Retinal pigment epithelial cell (primary cell): ENCODE data around the gene ADARB2.
"Not testable (repeated sequence)": the region's sequence is repeated elsewhere in the genome, so short reads cannot be mapped to it uniquely, and the experiment has no call there.

ENCODE experiments used
- DNase-seq: peaks from one replicate; pipeline ENCODE4 v3.0.0-alpha.2; 2010; ENCODE audit warnings: low read depth
- H3K4me3 ChIP-seq: 2 replicates; pipeline ENCODE4 v1.5.1; 2011; ENCODE audit warnings: mild to moderate bottlenecking, low read length, control low read depth, moderate library complexity
- TF ChIP-seq, protein P1 (sequence below): conservative IDR thresholded peaks from 2 replicates; pipeline ENCODE4 v1.5.1; 2011; ENCODE audit warnings: low read depth, low read length, control low read depth, inconsistent platforms

Gene ADARB2

DNA sequence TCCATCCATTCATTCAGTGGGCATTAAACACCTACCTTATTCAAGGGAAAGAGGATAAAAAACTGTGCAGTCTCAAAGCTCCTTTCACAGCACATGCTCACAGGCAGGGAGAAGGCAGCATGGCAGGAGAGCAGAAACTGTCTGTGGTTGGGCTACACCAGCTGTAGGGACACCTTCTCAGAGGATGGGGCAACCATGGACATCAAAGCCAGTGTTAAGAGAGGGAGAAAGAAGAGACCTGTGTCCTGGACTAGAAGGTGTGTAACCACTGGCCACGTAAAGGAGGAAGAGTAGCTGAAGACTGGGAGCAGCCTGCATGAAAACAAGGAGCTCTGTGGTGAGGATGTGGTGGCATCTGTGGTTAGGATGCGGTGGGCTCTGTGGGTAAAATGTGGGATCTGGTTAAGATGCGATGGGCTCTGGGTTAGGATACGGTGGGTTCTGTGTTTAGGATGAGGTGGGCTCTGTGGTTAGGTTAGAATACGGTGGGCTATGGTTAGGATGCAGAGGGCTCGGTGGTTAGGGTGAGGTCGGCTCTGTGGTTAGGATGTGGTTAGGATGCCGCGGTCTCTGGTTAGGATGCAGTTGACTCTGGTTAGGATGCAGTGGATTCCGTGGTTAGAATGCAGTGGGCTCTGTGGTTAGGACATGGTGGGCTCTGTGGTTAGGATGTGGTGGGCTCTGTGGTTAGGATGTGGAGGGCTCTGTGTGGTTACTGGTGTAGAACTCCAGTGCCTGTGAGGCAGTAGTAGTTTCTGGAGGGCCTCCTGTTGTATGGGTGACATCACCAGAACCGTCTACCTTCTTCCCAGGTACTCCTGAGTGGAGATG lies 483.6 kb downstream of the ADARB2 start:
- no peak for DNase-seq
- TF ChIP-seq, protein P1, sequence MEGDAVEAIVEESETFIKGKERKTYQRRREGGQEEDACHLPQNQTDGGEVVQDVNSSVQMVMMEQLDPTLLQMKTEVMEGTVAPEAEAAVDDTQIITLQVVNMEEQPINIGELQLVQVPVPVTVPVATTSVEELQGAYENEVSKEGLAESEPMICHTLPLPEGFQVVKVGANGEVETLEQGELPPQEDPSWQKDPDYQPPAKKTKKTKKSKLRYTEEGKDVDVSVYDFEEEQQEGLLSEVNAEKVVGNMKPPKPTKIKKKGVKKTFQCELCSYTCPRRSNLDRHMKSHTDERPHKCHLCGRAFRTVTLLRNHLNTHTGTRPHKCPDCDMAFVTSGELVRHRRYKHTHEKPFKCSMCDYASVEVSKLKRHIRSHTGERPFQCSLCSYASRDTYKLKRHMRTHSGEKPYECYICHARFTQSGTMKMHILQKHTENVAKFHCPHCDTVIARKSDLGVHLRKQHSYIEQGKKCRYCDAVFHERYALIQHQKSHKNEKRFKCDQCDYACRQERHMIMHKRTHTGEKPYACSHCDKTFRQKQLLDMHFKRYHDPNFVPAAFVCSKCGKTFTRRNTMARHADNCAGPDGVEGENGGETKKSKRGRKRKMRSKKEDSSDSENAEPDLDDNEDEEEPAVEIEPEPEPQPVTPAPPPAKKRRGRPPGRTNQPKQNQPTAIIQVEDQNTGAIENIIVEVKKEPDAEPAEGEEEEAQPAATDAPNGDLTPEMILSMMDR, result no peak
- no peak overlapping the region for H3K4me3 ChIP-seq

DNA sequence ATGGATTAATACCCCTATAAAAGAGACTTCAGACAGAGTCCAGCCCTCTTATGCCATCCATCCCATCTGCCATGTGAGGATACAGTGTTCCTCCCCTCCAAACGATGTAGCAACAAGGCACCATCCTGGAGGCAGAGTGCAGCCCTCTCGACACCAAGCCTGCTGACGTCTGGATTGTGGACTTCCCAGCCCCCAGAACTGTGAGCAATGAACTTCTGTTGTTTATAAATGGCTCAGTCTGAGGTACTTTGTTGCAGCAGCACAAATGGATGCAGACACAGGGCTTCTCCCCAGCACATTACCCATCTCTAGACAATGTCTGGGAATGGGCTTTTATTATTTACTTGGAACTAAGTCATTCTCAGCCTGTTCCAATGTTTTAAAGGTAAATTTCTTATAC lies 485.6 kb downstream of the ADARB2 start:
- TF ChIP-seq, protein P1, result no peak
- no peak for DNase-seq

DNA sequence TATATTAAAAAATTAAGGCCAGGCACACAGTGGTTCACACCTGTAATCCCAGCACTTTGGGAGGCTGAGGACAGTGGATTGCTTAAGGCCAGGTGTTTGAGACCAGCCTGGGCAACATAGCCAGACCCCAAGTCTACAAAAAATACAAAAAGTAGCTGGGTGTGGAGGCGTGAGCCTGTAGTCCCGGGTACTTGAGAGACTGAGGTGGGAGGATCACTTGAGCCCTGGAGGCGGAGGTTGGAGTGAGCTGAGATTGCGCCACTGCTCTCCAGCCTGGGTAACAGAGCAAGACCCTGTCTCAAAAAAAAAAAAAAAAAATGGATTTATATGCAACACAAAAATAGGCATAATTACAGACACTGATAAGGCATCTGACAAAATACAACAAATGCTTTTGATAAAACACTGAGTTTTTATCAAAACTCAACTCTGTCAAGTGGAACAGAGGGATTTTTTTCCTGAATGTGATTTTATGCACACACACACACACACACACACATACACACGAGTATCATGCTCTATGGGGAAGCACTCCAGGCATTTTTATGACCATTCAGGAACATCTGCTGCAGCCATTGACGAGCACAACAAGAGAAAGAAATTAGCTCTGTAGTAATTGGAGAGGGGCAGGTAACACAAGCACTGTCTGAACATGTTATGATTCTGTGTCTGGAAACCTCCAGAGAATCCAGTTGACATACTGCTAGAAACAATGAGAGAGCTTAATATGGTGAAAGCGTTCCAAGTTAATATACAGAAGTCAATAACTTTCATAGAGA lies 488.0 kb downstream of the ADARB2 start:
- no peak overlapping the region for H3K4me3 ChIP-seq
- TF ChIP-seq, protein P1, result no peak
- no peak for DNase-seq

More for the DNA sequence above, 485.6 kb downstream of the ADARB2 start:
- no peak overlapping the region for H3K4me3 ChIP-seq

DNA sequence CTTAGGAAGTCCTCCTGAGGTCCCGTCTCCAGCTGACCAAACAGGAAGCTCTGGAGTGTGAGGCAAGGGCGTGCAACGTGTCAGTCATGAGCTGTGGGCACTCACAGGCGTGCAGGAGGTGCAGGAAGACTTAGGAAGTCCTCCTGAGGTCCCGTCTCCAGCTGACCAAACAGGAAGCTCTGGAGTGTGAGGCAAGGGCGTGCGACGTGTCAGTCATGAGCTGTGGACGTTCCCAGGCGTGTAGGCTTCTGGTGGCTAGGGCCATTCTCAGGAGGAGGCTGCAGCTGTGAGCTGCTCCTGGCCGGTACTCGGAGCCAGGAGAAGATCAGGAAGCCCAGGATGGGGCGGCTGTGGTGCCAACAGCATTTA lies 489.1 kb downstream of the ADARB2 start:
- DNase-seq, H3K4me3 ChIP-seq: not testable (repeated sequence)

DNA sequence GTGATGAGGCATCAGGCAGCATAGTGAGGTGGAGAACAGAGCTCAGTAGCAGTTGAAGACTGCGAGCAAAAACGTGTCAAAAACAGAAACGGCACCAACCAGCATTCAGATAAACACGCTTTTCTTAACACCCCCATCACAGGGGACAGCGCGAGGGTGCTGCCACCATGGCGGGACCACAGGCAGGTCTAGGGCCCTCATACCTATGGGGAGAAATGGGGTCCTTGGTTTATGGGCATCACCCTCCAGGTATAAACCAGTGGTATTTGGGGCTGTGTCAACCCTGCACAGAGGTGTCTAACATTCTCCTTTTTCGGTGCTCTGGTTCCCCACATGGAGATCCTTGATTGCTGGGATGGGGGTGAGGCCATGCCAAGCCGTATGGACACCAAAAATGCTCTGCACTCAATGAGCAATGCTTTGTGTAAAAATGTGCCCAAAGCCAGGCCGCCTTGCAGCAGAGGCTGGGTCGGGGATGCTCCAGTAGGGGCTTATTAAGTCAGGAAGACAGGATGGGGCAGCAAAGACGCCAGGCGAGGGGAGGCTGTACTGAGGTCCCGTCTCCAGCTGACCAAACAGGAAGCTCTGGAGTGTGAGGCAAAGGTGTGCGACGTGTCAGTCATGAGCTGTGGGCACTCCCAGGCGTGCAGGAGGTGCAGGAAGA lies 489.6 kb downstream of the ADARB2 start:
- TF ChIP-seq, protein P1, result no peak
- H3K4me3 ChIP-seq, result no peak overlapping the region

DNA sequence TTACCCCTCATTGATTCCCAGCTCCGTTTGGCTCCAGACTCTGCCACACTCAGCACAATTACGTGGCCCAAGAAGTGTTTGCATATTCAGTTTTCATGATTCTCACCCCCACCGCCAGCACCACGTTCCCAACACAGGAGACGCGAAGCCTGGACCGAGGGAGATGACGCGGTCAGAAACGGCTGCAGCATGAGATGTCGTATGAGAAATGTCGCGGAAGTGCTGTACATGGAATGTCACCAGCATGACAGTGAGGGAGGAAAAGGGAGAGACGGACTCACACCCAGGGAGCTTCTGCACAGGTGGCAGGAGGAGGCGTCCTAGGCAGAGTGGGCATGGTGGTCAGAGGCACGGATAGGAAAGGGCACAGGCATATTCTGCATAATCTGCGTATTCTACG lies 492.8 kb downstream of the ADARB2 start:
- TF ChIP-seq, protein P1, result no peak
- no peak for DNase-seq
- H3K4me3 ChIP-seq, result no peak overlapping the region

More for the DNA sequence above, 489.6 kb downstream of the ADARB2 start:
- DNase-seq, result no peak

DNA sequence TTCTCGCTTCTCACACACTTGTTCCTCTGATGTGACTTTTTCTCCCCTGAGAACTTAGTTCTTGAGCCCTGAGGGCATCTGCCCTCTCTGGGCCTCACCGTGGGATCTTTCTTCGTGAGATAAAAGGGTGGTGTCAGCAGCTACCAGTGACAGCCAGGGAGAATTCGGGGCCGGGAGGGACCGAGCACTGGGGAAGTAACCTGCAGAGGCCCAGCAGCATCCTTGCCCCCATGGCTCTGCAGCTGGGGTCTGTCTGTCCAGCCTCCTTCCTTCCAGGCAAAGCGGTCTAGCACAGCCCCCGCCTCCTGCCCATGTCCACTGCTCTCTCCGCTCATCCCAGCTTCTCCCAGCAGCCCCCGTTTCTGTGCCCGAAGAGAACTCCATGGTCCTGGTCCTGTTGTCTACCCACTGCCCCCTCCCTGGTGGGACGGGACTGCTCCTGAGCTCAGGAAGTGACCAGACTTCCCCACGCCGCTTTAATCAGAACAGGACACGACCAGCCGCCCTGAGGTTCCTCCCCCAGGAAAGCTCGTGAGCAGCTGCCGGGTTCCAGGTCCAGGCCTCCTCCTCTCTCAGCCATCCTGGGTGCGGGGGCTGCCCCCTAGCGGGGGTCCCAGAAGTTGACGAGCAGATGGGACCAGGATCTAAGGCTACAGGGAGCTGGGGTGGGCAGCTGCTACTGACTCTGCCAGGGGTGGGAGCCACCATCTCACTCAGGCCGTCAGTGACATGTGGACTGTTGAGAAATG lies 493.7 kb downstream of the ADARB2 start:
- DNase-seq, result no peak
- TF ChIP-seq, protein P1, result no peak

More for the DNA sequence above, 493.7 kb downstream of the ADARB2 start:
- H3K4me3 ChIP-seq, result no peak overlapping the region
